GM13977 (cell line): Measurements from ENCODE around the gene HOXD11.

Experiments used
- DNase-seq: peaks from one replicate; pipeline ENCODE4 v3.0.0; 2012; ENCODE audit warnings: low spot score
- CTCF ChIP-seq: IDR thresholded peaks from 2 replicates; pipeline ENCODE4 v1.5.1; 2012; ENCODE audit warnings: mild to moderate bottlenecking, control low read depth; ENCODE audit not compliant: insufficient read depth; ENCODE audit errors: extremely low read depth, missing control alignments
- in situ Hi-C: fragments of 300-500 bp; cut with MboI; formaldehyde crosslinking; loops from one replicate; pipeline ENCODE4 v1.12.0; 2022; ENCODE audit warnings: low sequenced_read_pairs, low pct_unique_long_range_greater_than_20kb, mixed read lengths, inconsistent platforms; ENCODE audit not compliant: unreplicated experiment

Gene HOXD11

GRCh38 chr2:176111846-176112374 lies 4.8 kb downstream of the HOXD11 start:
- in situ Hi-C loops: loop anchor here (25.0 kb wide), 1 partner anchor 750 kb away; no protein-coding TSS in a partner anchor
- TF ChIP-seq CTCF: no peak
- no peak for DNase-seq

GRCh38 chr2:176112375-176113302 lies 5.6 kb downstream of the HOXD11 start:
- no peak for DNase-seq
- no peak for TF ChIP-seq CTCF
- in situ Hi-C loops: loop anchor here (25.0 kb wide), 1 partner anchor 750 kb away; no protein-coding TSS in a partner anchor

- no peak for DNase-seq
- TF ChIP-seq CTCF: no peak
- in situ Hi-C loops: loop anchor here (25.0 kb wide), 1 partner anchor 752 kb away; no protein-coding TSS in a partner anchor
These were observed 7.2 kb downstream of the HOXD11 start for GRCh38 chr2:176114120-176114929.

GRCh38 chr2:176114930-176115625 lies 8.0 kb downstream of the HOXD11 start:
- in situ Hi-C loops: loop anchor here (25.0 kb wide), 1 partner anchor 753 kb away; no protein-coding TSS in a partner anchor
- no peak for TF ChIP-seq CTCF
- no peak for DNase-seq

- no peak for TF ChIP-seq CTCF
- in situ Hi-C loops: loop anchor here (25.0 kb wide), 1 partner anchor 754 kb away; no protein-coding TSS in a partner anchor
- DNase-seq: no peak
These were observed 9.1 kb downstream of the HOXD11 start, which contains the start of gene HOXD10 for GRCh38 chr2:176115883-176116813. HOXD10 (plus strand) TSS chr2:176116778; CDS start chr2:176116834, 56 bp downstream.
